HepG2 (cell line): Measurements from ENCODE around the gene TLR9. TPM values are rescaled to one million over a fixed set of nuclear protein-coding genes. Genes with fewer than 3 reads are reported as not detected.

Source experiments
- ATF6 ChIP-seq: sonication (generic); formaldehyde crosslinking; conservative IDR thresholded peaks from 2 replicates; pipeline ENCODE4 v1.4.0; 2020; ENCODE audit warnings: missing genetic modification reagents
- BCL6 ChIP-seq: IDR thresholded peaks from 2 replicates; pipeline ENCODE4 v1.6.1; 2016; ENCODE audit warnings: missing genetic modification reagents, missing compliant biosample characterization
- BORCS8-MEF2B ChIP-seq: sonication (generic); formaldehyde crosslinking; IDR thresholded peaks from 2 replicates; pipeline ENCODE4 v1.8.0; 2022; ENCODE audit warnings: mild to moderate bottlenecking, missing genetic modification reagents
- CEBPZ ChIP-seq: IDR thresholded peaks from 2 replicates; pipeline ENCODE4 v1.6.1; 2012; ENCODE audit warnings: low read length, improper control_type of control experiment
- DBP ChIP-seq: sonication (generic); formaldehyde crosslinking; IDR thresholded peaks from 2 replicates; pipeline ENCODE4 v1.4.0; 2020; ENCODE audit warnings: missing genetic modification reagents; ENCODE audit errors: not compliant biosample characterization
- HNF1A ChIP-seq, 2 experiments: sonication (generic) in 1 of 2; formaldehyde crosslinking in 1 of 2; IDR thresholded peaks; 2 replicates each; pipeline versions ENCODE4 v1.4.0 to v1.6.1; 2016 to 2020; ENCODE audit warnings: borderline replicate concordance in 1 of 2, low read depth in 1 of 2, mild to moderate bottlenecking in 1 of 2, missing genetic modification reagents in 1 of 2
- HOXA3 ChIP-seq: sonication (generic); formaldehyde crosslinking; IDR thresholded peaks from 2 replicates; pipeline ENCODE4 v1.5.0; 2020; ENCODE audit warnings: missing genetic modification reagents
- ONECUT2 ChIP-seq: sonication (generic); formaldehyde crosslinking; IDR thresholded peaks from 2 replicates; pipeline ENCODE4 v1.4.0; 2020; ENCODE audit warnings: missing genetic modification reagents
- PITX1 ChIP-seq: sonication (generic); formaldehyde crosslinking; IDR thresholded peaks from 2 replicates; pipeline ENCODE4 v1.5.1; 2020; ENCODE audit warnings: mild to moderate bottlenecking, missing genetic modification reagents
- RAD21 ChIP-seq: fragments of 450-650 bp; formaldehyde crosslinking; IDR thresholded peaks from 2 replicates; pipeline ENCODE4 v1.5.0; 2020; ENCODE audit warnings: mild to moderate bottlenecking
- ZMYM2 ChIP-seq: sonication (generic); formaldehyde crosslinking; IDR thresholded peaks from 2 replicates; pipeline ENCODE4 v1.8.0; 2022; ENCODE audit warnings: mild to moderate bottlenecking, missing genetic modification reagents
- ZNF329 ChIP-seq: sonication (generic); formaldehyde crosslinking; IDR thresholded peaks from 2 replicates; pipeline ENCODE4 v1.9.0; 2021; ENCODE audit warnings: low read depth, mild to moderate bottlenecking, missing genetic modification reagents
- ZNF501 ChIP-seq: sonication (generic); formaldehyde crosslinking; IDR thresholded peaks from 2 replicates; pipeline ENCODE4 v1.5.1; 2020; ENCODE audit warnings: mild to moderate bottlenecking, moderate library complexity, missing genetic modification reagents
- ZNF720 ChIP-seq: sonication (generic); formaldehyde crosslinking; IDR thresholded peaks from 2 replicates; pipeline ENCODE4 v1.4.0; 2020; ENCODE audit warnings: missing genetic modification reagents
- ZNF740 ChIP-seq: sonication (generic); formaldehyde crosslinking; IDR thresholded peaks from 2 replicates; pipeline ENCODE4 v1.4.0; 2020; ENCODE audit warnings: missing genetic modification reagents
- ZNF788 ChIP-seq: sonication (generic); formaldehyde crosslinking; IDR thresholded peaks from 2 replicates; pipeline ENCODE4 v1.5.0; 2020; ENCODE audit warnings: mild to moderate bottlenecking, missing genetic modification reagents, borderline replicate concordance
- polyA plus RNA-seq, 8 experiments: library from polyadenylated mRNA; depleted of rRNA in 3 of 8; stranded (reverse) in 7 of 8; unstranded in 1 of 8; fragments of >200 nt; fragmentation: Illumina TruSeq in 4 of 8; extraction: Trizol in 4 of 8; gene quantifications; 2 replicates each; pipeline versions ENCODE4 v1.2.1 to v1.2.3, GENCODE V29; 2011 to 2016; ENCODE audit warnings: low read depth in 4 of 8, missing spikeins in 1 of 8, mixed read lengths in 1 of 8; ENCODE audit not compliant: insufficient read depth in 1 of 8
- total RNA-seq, 5 experiments: library from RNA; depleted of rRNA; stranded (reverse); fragments of >200 nt; fragmentation: Illumina TruSeq; extraction: Trizol; gene quantifications; 2 replicates each; pipeline ENCODE4 v1.2.3, GENCODE V29; 2016; ENCODE audit warnings: low read depth in 1 of 5

TLR9 gene
- total and polyA plus RNA-seq, 2 of the 13 experiments (the other 11 are each of a cell fraction or from before 2014, with no cell fraction given) = not detected

- TF ChIP-seq RAD21 (CRISPR knock-in tag) = no peak
- no peak for TF ChIP-seq ZNF740 (CRISPR knock-in tag)
- TF ChIP-seq ZNF720 (CRISPR knock-in tag) = no peak
- 0 out of 2 replicates have a peak, but pooled peaks have one; percentile 7 for TF ChIP-seq BORCS8-MEF2B (CRISPR knock-in tag)
- no peak for TF ChIP-seq CEBPZ
- peak; percentile 62; the same call in 1 of the 2 replicates for TF ChIP-seq PITX1 (CRISPR knock-in tag)
- TF ChIP-seq ZNF788 (CRISPR knock-in tag) = peak; percentile 62; the same call in 1 of the 2 replicates
- TF ChIP-seq ZMYM2 = peak; percentile 69
- 0 out of 2 replicates have a peak, but pooled peaks have one; percentile 31 for TF ChIP-seq BCL6 (CRISPR knock-in tag)
- no peak for TF ChIP-seq ZNF501
- TF ChIP-seq DBP (CRISPR knock-in tag) = no peak
- no peak for TF ChIP-seq ONECUT2
- TF ChIP-seq HNF1A (IDR thresholded peaks at IDR 0.05; ENCODE audit: low read depth) = 0 out of 2 replicates have a peak, but pooled peaks have one; percentile 48
- TF ChIP-seq HNF1A (CRISPR knock-in tag; IDR thresholded peaks at IDR 0.05; ENCODE audit: borderline replicate concordance) = 0 out of 2 replicates have a peak, but pooled peaks have one; percentile 19
- no peak for TF ChIP-seq ZNF329
- no peak for TF ChIP-seq ATF6 (CRISPR knock-in tag)
- TF ChIP-seq HOXA3 (CRISPR knock-in tag) = peak; percentile 41; the same call in 1 of the 2 replicates
These were observed 12.8 kb upstream of the TLR9 start (continued) for GRCh38 chr3:52238193-52238760.
